ENCODE results near the gene OPRM1. TPM values are rescaled to one million over a fixed set of nuclear protein-coding genes. Genes with fewer than 3 reads are reported as not detected.
A peak's percentile ranks its signal among the peaks of the same experiment; 100 is the strongest.
"Not testable (repeated sequence)": the region's sequence is repeated elsewhere in the genome, so short reads cannot be mapped to it uniquely, and the experiment has no call there.

OPRM1 gene
- total RNA-seq, 1 donor = under 0.01 TPM

GRCh38 chr6:154234019-154234772 lies 195.2 kb downstream of the OPRM1 start:
- DNase-seq (ENCODE audit: low read depth in 2 of 3, low spot score in 2 of 3) = no peak

DNA sequence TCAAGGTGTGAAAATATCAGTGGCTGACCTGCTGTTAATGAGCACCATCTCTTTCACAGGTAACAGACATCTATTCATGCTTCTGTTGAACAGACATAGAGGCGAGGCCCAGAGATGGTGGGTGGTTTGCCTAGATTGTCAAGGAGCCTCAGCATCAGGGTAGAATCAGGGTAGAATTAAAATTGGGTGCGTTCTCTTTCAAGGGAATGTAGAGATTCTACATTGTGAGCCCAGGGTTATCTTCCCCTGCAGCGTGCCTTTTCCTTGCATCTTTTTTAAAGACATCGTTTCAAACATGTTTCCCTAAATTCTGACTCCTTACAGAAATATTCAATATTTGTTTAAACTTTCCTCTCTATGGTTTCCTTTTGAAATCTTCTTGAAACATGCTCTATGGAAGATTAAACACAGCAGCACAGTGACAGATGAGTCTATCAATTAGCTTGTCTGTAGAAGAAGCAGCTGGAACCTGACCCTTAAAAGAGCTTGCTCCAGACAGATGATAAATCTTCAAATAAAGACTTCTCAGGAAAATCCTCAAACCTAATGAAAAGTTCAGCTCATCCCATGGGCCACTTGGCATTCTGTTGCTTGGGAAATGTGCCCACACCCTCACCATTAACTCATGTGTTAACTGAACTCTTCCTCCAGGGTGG lies 197.7 kb downstream of the OPRM1 start:
- no peak for DNase-seq (ENCODE audit: low read depth in 2 of 3, low spot score in 2 of 3)

- no peak for DNase-seq (ENCODE audit: low read depth in 2 of 3, low spot score in 2 of 3)
Measured at GRCh38 chr6:154238831-154239230, 199.8 kb downstream of the OPRM1 start.

DNA sequence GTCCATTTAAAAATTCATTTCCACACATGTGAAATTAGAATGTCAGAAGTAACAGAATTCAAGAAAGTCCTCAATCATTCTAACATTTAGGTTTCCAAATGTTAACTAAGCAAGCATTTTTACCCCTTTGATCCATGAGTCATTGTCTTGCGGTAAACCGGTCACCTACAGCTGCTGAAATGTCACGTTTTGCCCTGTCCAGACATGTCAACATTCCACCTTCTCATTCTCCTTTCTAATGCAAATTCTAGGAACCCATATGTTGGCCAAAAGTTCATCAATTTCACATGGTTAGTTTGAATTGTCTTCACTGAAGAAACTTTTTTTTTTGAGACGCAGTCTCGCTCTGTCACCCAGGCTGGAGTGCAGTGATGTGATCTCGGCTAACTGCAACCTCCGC lies 200.4 kb downstream of the OPRM1 start:
- DNase-seq (ENCODE audit: low read depth in 2 of 3, low spot score in 2 of 3) = no peak

- not testable (repeated sequence) for DNase-seq (ENCODE audit: low read depth in 2 of 3, low spot score in 2 of 3)
Measured at GRCh38 chr6:154241061-154241460, 202.0 kb downstream of the OPRM1 start.

GRCh38 chr6:154241581-154241980 lies 202.5 kb downstream of the OPRM1 start:
- DNase-seq (ENCODE audit: low read depth in 2 of 3, low spot score in 2 of 3) = no peak

GRCh38 chr6:154242617-154243357 lies 203.7 kb downstream of the OPRM1 start:
- no peak for DNase-seq (ENCODE audit: low read depth in 2 of 3, low spot score in 2 of 3)

DNA sequence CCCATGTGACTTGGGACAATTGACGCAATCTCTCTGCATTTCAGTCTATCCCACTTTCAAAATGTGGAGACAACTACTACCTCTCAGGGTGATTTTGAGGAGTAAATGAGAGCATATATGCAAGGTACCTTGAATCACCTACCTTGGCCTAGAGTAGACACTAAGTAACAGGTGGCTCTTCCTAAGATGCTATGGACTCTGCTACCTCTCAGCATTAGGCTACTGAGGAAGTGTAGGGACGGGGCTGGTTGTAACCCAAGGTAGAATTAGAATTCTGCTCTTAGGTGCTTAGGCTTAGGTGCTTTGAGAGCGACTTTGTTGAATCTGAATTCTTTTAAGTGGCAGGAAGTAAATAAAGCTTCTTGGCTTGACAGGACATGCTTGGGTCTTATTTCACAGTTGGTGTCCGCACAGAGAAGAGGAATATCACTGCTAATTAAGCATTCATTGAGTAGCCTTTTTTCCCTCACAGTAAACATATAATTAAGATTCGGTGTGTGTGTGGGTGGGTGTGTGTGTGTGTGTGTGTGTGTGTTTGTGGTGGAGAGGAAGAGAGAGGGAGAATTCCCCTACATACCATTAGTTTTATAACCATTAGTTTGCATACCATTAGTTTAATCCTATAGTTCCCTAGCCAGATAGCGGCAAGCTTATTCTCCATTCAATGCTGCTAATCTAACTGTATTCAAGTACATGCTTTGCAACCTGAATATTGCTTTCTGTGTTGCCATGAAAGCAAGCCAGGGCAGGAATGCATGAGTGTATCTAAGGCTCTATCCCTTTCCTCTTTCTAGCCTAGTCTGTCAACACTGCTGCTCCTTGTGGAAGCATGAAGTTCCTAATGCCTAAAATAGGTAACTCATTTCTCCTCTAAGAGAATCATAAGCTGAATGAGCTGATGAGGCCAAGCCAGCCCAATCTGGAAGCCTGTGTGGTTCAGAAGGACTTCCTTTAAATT lies 205.0 kb downstream of the OPRM1 start:
- no peak for DNase-seq (ENCODE audit: low read depth in 2 of 3, low spot score in 2 of 3)

DNA sequence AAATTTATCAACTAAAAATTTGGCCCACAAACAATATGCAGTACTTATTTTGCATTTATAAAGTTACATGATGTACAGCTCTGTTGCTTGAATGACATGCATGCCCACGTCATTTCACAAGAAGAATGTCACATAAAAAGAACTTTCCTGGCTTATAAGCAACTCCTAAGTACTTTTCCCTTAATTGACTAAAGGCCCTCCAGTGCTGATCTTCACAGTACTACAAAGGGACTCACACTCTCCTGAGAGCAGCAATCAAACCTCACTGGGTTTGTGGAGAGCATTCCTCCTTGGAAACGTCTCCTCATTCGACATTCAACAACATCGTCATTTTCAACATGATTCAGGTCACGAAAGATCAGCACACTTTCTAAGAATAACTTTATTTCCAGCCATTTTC lies 206.5 kb downstream of the OPRM1 start:
- no peak for DNase-seq (ENCODE audit: low read depth in 2 of 3, low spot score in 2 of 3)

DNA sequence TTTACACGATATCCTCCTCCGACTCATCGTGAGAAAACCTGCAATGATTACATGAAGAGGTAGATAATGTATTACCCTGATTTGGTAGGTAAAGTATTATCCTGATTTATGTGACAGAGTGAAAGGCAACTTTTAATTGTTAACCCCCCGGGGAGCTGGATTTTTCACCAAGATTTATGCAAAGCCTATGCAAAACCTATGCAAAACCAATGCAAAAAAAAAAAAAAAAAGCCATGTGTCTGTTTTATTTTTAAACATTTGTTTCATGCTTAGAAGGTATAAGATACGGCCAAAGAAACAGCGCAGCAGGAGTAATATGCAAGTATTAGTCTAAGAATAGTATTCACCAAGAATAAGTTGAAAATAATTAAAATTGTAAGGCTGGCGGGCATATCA lies 207.7 kb downstream of the OPRM1 start:
- DNase-seq (ENCODE audit: low read depth in 2 of 3, low spot score in 2 of 3) = no peak

- peak in 1 of 3 donors; percentile 45 for DNase-seq (ENCODE audit: low read depth in 2 of 3, low spot score in 2 of 3)
Measured at GRCh38 chr6:154247119-154247861, 208.2 kb downstream of the OPRM1 start.

DNA sequence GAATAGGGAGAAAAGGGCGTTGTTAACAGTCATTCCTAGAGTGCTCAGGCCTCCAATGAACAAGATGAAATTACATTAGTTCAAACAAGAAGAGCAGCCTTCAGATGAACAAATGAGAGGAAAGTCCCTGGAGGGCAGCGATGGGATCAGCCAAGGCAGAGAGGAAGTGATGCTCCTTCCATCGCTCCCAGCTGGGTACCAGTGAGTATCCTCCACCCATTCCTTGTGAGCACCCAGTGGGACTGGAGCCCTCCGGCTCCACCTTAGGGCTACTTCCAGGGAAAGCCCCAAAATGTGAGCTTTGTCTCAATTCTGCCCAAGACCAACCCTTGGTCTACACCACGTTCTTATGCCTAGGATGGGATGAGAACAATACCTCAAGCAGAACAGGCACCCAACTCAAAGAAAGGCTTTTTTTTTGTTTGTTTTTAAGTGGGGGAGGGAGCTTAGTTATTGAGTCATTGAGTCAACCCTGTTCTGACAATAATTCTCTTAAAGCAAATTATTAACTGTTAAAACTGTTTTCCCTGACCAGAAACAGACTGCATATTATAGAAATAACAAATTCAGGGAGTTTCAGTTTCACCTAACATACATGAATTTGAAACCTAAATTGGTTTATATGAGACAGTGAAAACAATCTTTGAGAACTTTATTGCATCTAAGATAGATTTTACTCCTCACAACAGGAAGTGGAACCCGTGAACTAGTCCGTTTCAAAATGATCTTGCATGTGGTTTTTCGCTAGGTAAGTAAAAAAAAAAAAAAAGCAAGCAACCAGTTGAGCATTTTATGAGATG lies 210.7 kb downstream of the OPRM1 start:
- peak in 2 of 3 donors; percentile 29 to 39 for DNase-seq (ENCODE audit: low read depth in 2 of 3, low spot score in 2 of 3)

GRCh38 chr6:154251116-154251515 lies 212.1 kb downstream of the OPRM1 start:
- no peak for DNase-seq (ENCODE audit: low read depth in 2 of 3, low spot score in 2 of 3)

GRCh38 chr6:154252678-154253077 lies 213.6 kb downstream of the OPRM1 start:
- DNase-seq (ENCODE audit: low read depth in 2 of 3, low spot score in 2 of 3) = no peak

GRCh38 chr6:154257067-154257466 lies 218.0 kb downstream of the OPRM1 start:
- DNase-seq (ENCODE audit: low read depth in 2 of 3, low spot score in 2 of 3) = peak in 2 of 3 donors; percentile 48 to 61

DNA sequence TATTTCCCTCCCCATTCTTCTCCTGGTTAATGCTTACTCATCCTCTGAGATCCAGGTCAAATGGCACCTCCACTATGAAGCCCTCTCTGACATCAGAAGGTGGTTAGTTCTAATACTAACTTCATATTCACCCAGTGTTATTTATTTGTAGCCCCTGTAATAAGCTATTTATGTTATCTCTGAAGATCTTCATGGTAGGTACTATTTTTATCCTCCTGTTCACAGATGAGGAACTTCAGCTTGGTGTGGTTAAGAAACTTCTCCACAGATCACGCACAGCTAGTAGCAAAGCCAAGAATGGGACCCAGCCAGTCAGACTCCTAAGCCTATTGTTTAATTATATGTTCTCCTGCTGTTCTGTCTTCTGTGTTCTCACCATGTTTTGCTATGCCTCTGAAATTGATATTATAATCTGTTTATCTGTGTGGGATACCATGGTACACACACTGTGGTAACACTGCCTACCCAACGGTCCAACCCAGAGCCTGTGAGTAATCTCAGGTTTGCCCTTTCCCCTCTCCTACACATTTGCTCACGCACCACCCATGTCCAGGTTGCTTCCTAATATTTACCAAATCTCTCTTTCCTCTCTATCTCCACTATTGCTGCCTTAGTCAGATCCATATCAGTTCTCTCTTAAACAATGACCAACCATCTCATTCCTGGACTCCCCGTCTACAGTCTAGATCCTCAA lies 219.2 kb downstream of the OPRM1 start:
- DNase-seq (ENCODE audit: low read depth in 2 of 3, low spot score in 2 of 3) = peak in 2 of 3 donors; percentile 49 to 70

GRCh38 chr6:154261688-154262397 lies 222.8 kb downstream of the OPRM1 start:
- no peak for DNase-seq (ENCODE audit: low read depth in 2 of 3, low spot score in 2 of 3)
